ENCODE measurements around the gene GNG7.

GNG7 gene

DNA sequence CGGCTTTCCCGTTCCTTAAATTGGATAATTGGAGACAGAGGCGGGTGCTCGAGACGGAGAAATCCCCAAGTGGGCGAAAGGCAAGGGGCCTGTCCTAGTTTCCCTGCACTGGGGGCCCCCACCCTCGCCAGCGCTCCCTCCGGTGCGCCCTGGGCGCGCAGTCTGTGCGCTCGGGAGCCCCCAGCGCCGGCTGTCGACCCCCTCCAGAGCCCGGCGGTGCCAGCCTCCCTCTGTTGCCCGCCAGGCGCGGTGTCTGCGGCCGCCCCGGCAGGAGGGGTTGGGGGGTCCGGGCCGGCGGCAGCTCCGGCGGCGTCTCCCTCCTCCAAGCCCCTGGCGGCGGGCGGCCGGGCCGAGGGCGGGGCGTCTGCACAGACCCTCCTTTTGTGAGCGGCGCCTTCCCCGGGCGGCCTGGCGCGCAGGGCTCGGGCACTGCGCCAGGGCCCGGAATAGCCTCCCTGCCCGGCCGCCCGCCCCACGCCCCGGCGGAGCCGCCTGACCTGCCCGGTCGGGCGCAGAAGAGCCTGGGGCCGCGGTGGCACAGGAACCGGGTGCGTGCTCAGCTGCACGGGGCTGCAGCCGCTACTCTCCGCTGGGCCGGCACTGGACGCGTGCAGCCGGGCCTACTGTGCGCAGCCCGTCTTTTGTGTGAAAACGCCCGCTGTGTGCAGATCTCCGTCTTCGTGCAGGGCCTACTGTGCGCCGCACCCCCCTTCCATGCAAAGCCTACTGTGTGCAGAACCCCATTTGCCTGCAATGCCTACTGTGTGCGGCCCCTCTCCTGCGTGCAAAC lies 213.4 kb downstream of the GNG7 start:
- H3K4me3 ChIP-seq (ENCODE audit: low read depth in 1 of 2, low read length in 2 of 2): no peak overlapping the region
- no peaks in the 10 kb centered on the region for H4K20me1 ChIP-seq (ENCODE audit: insufficient read depth, low read length)
- H3K79me2 ChIP-seq (ENCODE audit: insufficient read depth, low read length): no peaks in the 10 kb centered on the region
- H2AFZ ChIP-seq (ENCODE audit: low read depth, low read length): no peak overlapping the region
- no peak for DNase-seq
- ATAC-seq (ENCODE audit: insufficient read depth, low read depth): no peak
- no peaks in the 10 kb centered on the region for H3K36me3 ChIP-seq (ENCODE audit: insufficient read depth, low read length)
- no peak overlapping the region for H3K4me2 ChIP-seq (ENCODE audit: insufficient read depth, low read length)
- no peak overlapping the region for H3K9ac ChIP-seq (ENCODE audit: low read depth, low read length)
- TF ChIP-seq EZH2 (IDR thresholded peaks at IDR 0.05; ENCODE audit: borderline replicate concordance, low read depth, low read length, severe bottlenecking) (no peak), CTCF (IDR thresholded peaks at IDR 0.05; ENCODE audit: borderline replicate concordance, extremely low read depth, low read length, poor library complexity, severe bottlenecking) (no peak)
- no peak overlapping the region for H3K27ac ChIP-seq (ENCODE audit: low read length)
- H3K27me3 ChIP-seq (ENCODE audit: insufficient read depth, low read length, poor library complexity): no peaks in the 10 kb centered on the region
- no peaks in the 10 kb centered on the region for H3K9me3 ChIP-seq (ENCODE audit: insufficient read depth, low read length, severe bottlenecking)
- H3K4me1 ChIP-seq (ENCODE audit: insufficient read depth, low read length): no peaks in the 10 kb centered on the region

DNA sequence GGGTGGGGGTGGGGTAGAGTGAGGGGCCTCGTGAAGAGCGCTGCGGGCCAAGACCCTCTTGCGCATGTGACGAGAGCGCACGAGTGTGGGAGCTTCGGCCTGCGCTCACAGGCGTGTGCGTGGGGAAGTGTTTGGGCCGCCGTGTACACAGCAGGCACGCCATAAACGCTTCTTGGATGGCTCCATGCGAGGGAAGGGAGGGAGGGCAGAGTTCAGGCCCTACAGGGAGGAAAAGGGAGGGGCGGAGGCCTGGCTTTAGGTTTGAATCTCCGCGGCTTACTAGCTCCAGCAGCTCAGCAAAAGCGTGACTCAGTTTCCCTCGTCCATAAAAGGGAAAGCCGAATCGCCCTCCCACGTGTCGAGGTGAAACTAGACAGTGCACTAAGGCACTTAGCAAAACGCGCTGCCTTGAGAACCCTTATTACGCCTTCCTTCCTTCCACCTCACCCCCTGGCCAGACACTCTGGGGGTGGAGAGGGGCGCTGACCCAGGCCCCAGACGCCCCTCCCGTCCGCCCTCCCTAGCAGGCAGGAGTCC lies 214.0 kb downstream of the GNG7 start:
- Histone ChIP-seq H3K4me1 (ENCODE audit: insufficient read depth, low read length) (no peaks in the 10 kb centered on the region), H4K20me1 (ENCODE audit: insufficient read depth, low read length) (no peaks in the 10 kb centered on the region), H3K4me3 (ENCODE audit: low read depth in 1 of 2, low read length in 2 of 2) (no peak overlapping the region), H3K27ac (ENCODE audit: low read length) (no peak overlapping the region), H3K27me3 (ENCODE audit: insufficient read depth, low read length, poor library complexity) (no peaks in the 10 kb centered on the region), H3K9ac (ENCODE audit: low read depth, low read length) (no peak overlapping the region), H3K36me3 (ENCODE audit: insufficient read depth, low read length) (no peaks in the 10 kb centered on the region), H2AFZ (ENCODE audit: low read depth, low read length) (no peak overlapping the region), H3K4me2 (ENCODE audit: insufficient read depth, low read length) (no peak overlapping the region), H3K9me3 (ENCODE audit: insufficient read depth, low read length, severe bottlenecking) (no peaks in the 10 kb centered on the region), H3K79me2 (ENCODE audit: insufficient read depth, low read length) (no peaks in the 10 kb centered on the region)
- TF ChIP-seq EZH2 (IDR thresholded peaks at IDR 0.05; ENCODE audit: borderline replicate concordance, low read depth, low read length, severe bottlenecking) (no peak), CTCF (IDR thresholded peaks at IDR 0.05; ENCODE audit: borderline replicate concordance, extremely low read depth, low read length, poor library complexity, severe bottlenecking) (no peak)
- no peak for DNase-seq
- no peak for ATAC-seq (ENCODE audit: insufficient read depth, low read depth)

DNA sequence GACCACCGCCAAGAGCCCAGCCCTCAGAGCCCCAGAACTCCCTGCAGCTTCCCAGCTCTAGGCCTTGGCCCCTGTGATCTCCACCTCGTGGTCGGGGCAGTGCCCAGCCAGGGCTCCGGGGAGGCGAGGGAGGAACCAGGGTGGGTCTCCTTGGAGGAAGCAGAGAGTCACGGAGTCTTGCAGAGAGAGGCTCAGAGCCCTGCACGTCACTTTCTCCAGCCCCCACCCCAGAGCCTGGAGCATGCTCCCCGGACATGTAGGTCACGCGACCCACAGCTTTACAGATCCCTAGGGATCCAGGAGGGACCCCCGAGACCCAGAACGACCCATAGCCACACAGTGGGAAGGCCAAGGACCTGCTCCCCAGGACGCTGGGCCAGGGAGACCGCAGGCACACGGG lies 214.7 kb downstream of the GNG7 start:
- TF ChIP-seq EZH2 (IDR thresholded peaks at IDR 0.05; ENCODE audit: borderline replicate concordance, low read depth, low read length, severe bottlenecking): no peak
- TF ChIP-seq CTCF (IDR thresholded peaks at IDR 0.05; ENCODE audit: borderline replicate concordance, extremely low read depth, low read length, poor library complexity, severe bottlenecking): no peak
- H3K9ac ChIP-seq (ENCODE audit: low read depth, low read length): no peak overlapping the region
- DNase-seq: no peak
- no peak overlapping the region for H3K27ac ChIP-seq (ENCODE audit: low read length)
- no peaks in the 10 kb centered on the region for H3K4me1 ChIP-seq (ENCODE audit: insufficient read depth, low read length)
- no peaks in the 10 kb centered on the region for H4K20me1 ChIP-seq (ENCODE audit: insufficient read depth, low read length)
- no peaks in the 10 kb centered on the region for H3K27me3 ChIP-seq (ENCODE audit: insufficient read depth, low read length, poor library complexity)
- H3K4me3 ChIP-seq (ENCODE audit: low read depth in 1 of 2, low read length in 2 of 2): no peak overlapping the region
- no peak for ATAC-seq (ENCODE audit: insufficient read depth, low read depth)
- H3K9me3 ChIP-seq (ENCODE audit: insufficient read depth, low read length, severe bottlenecking): no peaks in the 10 kb centered on the region
- no peak overlapping the region for H3K4me2 ChIP-seq (ENCODE audit: insufficient read depth, low read length)
- no peaks in the 10 kb centered on the region for H3K36me3 ChIP-seq (ENCODE audit: insufficient read depth, low read length)
- H2AFZ ChIP-seq (ENCODE audit: low read depth, low read length): no peak overlapping the region
- H3K79me2 ChIP-seq (ENCODE audit: insufficient read depth, low read length): no peaks in the 10 kb centered on the region
